Endothelial cell (in vitro differentiated cells): ENCODE measurements around the gene DENND2A. TPM values are rescaled to one million over a fixed set of nuclear protein-coding genes. Genes with fewer than 3 reads are reported as not detected.

Source experiments
- DNase-seq: peaks from one replicate; pipeline ENCODE4 v3.0.0; 2021; ENCODE audit warnings: low spot score
- H3K27ac Mint-ChIP-seq: one replicate; pipeline ENCODE4 v1.8.0; 2021; ENCODE audit warnings: mixed read lengths, inconsistent platforms; ENCODE audit not compliant: unreplicated experiment
- H3K27me3 Mint-ChIP-seq: one replicate; pipeline ENCODE4 v1.8.0; 2021; ENCODE audit warnings: mild to moderate bottlenecking, moderate library complexity, mixed read lengths, inconsistent platforms; ENCODE audit not compliant: unreplicated experiment
- H3K36me3 Mint-ChIP-seq: one replicate; pipeline ENCODE4 v1.8.0; 2021; ENCODE audit warnings: mild to moderate bottlenecking, low read depth, mixed read lengths, inconsistent platforms; ENCODE audit not compliant: unreplicated experiment
- H3K4me1 Mint-ChIP-seq: one replicate; pipeline ENCODE4 v1.8.0; 2021; ENCODE audit warnings: mild to moderate bottlenecking, mixed read lengths, inconsistent platforms; ENCODE audit not compliant: unreplicated experiment
- H3K4me3 Mint-ChIP-seq: one replicate; pipeline ENCODE4 v1.8.0; 2021; ENCODE audit warnings: mild to moderate bottlenecking, mixed read lengths, inconsistent platforms; ENCODE audit not compliant: unreplicated experiment
- H3K9me3 Mint-ChIP-seq: one replicate; pipeline ENCODE4 v1.8.0; 2021; ENCODE audit warnings: mixed read lengths, inconsistent platforms; ENCODE audit not compliant: unreplicated experiment
- total RNA-seq: library from RNA; stranded (reverse); fragmentation: NEBNext Ultra II Directional; extraction: Animal tissue kit (Norgen Biotek cat#: 25700); gene quantifications from one replicate; pipeline ENCODE4 v1.2.1, GENCODE V29; 2021; ENCODE audit not compliant: unreplicated experiment
- TF ChIP-seq, protein P1 (sequence below): fragments of 200-600 bp; sonication (generic); IDR thresholded peaks from one replicate; pipeline ENCODE4 v1.5.0; 2021; ENCODE audit warnings: antibody characterized with exemption; ENCODE audit not compliant: unreplicated experiment

Gene DENND2A
- total RNA-seq, 1 donor from 2014 or later: 41.0 TPM

DNA sequence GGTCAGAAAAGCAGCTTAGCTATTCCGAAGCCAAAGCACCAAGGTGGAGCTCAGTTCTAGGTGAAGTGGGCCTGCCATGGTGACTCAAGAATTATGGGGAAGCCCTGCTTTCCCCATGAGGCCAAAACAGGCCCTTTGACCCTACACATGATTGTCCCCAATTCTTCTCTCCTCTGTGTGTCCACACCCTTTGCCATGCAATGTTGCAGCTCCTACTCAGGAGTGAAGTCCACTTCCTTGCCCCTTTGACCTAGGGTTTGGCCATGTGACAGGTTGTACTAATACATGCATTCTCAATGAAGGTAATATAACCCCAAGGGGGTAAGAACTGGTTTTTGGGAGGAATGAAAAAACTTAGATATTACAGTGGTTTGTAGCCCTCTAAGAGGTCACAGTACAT, 93.7 kb downstream of the DENND2A start:
- no peaks in the 10 kb centered on the region for H3K9me3 Mint-ChIP-seq
- no peak for DNase-seq
- H3K27ac Mint-ChIP-seq: no peak overlapping the region
- H3K27me3 Mint-ChIP-seq: no peaks in the 10 kb centered on the region
- H3K36me3 Mint-ChIP-seq: peaks cover 10% of the 10 kb centered on the region
- TF ChIP-seq, protein P1, sequence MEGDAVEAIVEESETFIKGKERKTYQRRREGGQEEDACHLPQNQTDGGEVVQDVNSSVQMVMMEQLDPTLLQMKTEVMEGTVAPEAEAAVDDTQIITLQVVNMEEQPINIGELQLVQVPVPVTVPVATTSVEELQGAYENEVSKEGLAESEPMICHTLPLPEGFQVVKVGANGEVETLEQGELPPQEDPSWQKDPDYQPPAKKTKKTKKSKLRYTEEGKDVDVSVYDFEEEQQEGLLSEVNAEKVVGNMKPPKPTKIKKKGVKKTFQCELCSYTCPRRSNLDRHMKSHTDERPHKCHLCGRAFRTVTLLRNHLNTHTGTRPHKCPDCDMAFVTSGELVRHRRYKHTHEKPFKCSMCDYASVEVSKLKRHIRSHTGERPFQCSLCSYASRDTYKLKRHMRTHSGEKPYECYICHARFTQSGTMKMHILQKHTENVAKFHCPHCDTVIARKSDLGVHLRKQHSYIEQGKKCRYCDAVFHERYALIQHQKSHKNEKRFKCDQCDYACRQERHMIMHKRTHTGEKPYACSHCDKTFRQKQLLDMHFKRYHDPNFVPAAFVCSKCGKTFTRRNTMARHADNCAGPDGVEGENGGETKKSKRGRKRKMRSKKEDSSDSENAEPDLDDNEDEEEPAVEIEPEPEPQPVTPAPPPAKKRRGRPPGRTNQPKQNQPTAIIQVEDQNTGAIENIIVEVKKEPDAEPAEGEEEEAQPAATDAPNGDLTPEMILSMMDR: no peak
- H3K4me1 Mint-ChIP-seq: peaks cover 10% of the 10 kb centered on the region
- H3K4me3 Mint-ChIP-seq: no peak overlapping the region

DNA sequence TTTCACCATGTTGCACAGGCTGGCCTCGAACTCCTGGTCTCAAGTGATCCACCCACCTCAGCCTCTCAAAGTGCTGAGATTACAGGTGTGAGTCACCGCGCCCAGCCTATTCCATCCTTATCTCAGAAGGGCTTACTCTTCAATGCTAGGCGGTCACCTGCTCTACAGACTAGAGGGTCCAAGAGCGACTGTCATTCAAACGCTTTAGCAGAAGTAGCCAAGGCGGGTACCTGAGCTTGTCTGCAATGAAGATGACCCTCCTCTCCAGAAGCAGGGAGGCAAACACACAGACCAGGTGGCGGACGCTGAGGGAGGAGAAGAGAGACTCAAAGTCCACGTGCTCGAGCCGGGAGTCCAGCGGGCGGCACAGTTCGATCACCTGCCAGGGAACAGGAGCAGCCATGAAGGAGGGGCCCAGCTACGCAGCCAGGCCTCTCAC, 96.2 kb downstream of the DENND2A start:
- Mint-ChIP-seq H3K36me3 (peaks cover 23% of the 10 kb centered on the region), H3K27me3 (peaks cover 5% of the 10 kb centered on the region), H3K4me3 (no peak overlapping the region), H3K9me3 (no peaks in the 10 kb centered on the region), H3K4me1 (peaks cover 21% of the 10 kb centered on the region), H3K27ac (no peak overlapping the region)
- DNase-seq: no peak
- TF ChIP-seq, protein P1: no peak

- H3K27me3 Mint-ChIP-seq: peaks cover 5% of the 10 kb centered on the region
- TF ChIP-seq, protein P1: no peak
- peaks cover 32% of the 10 kb centered on the region for H3K36me3 Mint-ChIP-seq
- H3K9me3 Mint-ChIP-seq: no peaks in the 10 kb centered on the region
- no peak overlapping the region for H3K4me3 Mint-ChIP-seq
- no peak for DNase-seq
- H3K4me1 Mint-ChIP-seq: peaks cover 21% of the 10 kb centered on the region
- no peak overlapping the region for H3K27ac Mint-ChIP-seq
Observed at GRCh38 chr7:140542228-140542603, 98.4 kb downstream of the DENND2A start.

- Mint-ChIP-seq H3K36me3 (peaks cover 32% of the 10 kb centered on the region), H3K27ac (no peak overlapping the region), H3K4me3 (no peak overlapping the region), H3K27me3 (peaks cover 5% of the 10 kb centered on the region), H3K4me1 (peaks cover 21% of the 10 kb centered on the region), H3K9me3 (no peaks in the 10 kb centered on the region)
- TF ChIP-seq, protein P1: no peak
- DNase-seq: peak; percentile 21
Observed at GRCh38 chr7:140541513-140542227, 98.9 kb downstream of the DENND2A start.

DNA sequence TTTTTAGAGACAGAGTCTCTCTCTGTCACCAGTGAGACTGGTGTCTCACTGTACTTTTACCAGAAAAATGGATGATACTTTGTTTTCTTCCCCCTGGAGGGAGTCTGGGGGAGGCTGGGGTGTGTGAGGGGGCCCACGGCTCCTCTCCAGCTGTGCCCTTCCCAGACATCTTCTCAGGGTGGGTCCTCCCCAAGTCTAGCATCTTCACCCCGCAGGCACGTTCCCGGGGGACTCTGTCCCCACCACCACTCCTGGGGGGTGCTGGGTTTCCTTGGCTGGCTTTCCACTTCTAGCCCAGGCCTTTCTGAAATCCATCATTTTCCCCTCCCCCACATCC, 99.5 kb downstream of the DENND2A start:
- Mint-ChIP-seq H3K4me1 (peaks cover 21% of the 10 kb centered on the region), H3K9me3 (no peaks in the 10 kb centered on the region), H3K4me3 (no peak overlapping the region), H3K36me3 (peaks cover 32% of the 10 kb centered on the region), H3K27ac (peak overlapping the region; percentile 48), H3K27me3 (peaks cover 5% of the 10 kb centered on the region)
- DNase-seq: no peak
- TF ChIP-seq, protein P1: no peak
